ENCODE results near the gene PCBP3.
A peak's percentile ranks its signal among the peaks of the same experiment; 100 is the strongest.
"Not testable (repeated sequence)": the region's sequence is repeated elsewhere in the genome, so short reads cannot be mapped to it uniquely, and the experiment has no call there.

The PCBP3 gene

DNA sequence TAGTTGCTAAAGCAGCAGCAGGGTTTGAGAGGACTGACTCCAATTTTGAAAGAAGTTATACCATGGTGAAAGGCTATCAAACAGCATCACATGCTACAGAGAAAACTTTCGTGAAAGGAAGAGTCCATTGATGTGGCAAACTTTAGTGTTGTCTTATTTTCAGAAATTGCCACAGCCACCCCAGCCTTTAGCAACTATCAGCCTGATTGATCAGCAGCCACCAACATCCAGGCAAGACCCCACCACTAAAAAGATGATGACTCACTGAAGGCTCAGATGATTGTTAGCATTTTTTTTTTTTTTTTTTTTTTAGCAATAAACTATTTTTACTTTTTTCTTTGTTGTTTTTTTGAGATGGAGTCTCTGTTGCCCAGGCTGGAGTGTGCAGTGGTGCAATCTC, 35.3 kb downstream of the PCBP3 start:
- not testable (repeated sequence) for DNase-seq

DNA sequence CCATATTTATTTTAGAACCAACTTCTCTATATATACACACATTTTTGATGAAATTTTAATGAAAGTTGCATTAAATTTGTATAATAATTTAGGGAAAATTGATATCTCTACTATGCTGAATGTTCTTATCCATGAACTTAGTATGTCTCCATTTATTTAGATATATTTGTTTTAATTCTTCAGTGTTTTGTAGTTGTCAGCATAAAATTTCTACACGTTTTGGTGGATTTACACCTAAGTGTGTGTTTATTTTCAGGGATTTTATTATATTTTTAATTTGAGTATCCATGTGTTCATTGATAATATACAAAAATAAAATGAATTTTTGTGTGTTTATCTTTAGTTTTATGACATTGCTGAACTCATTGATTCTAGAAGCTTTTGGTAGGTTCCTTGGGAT, 36.7 kb downstream of the PCBP3 start:
- no peak for DNase-seq

DNA sequence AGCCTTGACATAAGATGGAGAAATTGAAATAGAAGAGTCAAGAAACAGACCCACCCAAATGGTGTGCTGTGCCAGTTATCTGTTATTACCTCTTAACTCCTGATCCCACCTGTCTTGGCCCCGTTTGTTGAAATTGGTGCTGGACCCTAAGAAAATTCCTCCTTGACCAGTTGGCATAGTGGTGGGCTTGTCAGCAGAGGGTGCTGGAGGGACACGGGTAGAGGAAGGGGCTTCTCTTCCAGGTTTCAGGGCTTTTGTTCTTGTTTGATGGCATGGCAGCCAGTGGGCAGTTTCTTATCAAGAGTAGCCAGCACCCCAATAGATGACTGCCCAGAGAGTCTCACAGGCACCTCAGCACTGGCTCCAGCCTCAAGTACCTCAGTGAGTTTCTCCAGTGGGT, 51.6 kb downstream of the PCBP3 start:
- no peak for DNase-seq

DNA sequence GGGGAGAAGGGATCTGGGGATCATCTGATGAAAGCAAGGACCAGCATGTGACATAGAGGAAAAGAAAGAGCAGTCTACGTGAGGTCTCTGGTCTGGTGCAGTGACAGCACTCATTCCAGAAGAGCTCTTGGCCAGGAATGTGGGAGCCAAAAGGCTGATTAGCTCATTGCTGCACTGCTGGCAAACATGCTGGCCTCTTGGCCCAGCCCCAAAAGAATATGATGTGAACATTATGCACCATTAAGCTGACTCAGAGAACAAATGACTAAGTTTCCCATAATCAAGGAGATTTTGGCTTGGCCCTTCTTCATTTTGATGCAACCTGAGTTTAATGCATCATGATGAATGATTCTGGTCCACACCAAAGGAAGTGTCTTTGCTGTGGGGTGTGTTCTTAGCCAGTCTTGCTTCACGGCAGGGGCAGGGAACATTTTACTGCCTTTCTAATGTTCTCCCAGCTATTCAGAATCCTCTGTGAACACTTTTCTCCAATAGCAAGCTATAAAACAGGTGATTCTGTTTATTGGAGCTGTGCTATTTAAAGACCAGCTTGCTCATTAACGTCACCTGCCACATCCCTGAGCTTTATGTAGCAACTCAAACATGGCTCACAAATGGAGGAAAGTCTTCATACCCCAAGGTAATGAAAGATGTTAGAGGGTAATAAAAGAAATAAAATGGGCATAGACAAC, 55.1 kb downstream of the PCBP3 start:
- no peak for DNase-seq

DNA sequence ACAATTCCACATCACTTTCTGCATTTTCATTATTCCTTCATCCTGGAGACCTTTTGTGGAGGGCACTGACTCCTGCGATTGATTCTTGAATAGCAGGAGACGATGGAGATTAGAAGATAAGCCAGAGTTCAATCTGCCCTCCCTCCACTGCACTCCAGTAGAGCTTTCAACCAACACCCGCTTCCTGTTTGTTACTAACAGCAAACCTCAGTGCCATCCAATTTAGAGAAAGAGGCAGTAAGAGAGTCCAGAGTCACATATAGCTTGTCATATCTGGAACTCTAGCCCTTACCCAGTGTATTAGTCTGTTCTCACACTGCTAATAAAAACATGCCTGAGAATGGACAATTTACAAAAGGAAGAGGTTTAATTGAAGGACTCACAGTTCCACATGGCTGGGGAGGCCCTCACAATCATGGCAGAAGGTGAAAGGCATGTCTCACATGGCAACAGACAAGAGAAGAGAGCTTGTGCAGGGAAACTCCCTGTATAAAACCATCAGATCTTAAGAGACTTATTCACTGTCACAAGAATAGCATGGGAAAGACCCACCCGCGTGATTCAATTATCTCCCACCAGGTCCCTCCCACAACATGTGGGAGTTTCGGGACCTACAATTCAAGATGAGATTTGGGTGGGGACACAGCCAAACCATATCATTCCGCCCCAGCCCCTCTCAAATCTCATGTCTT, 55.9 kb downstream of the PCBP3 start:
- no peak for DNase-seq

DNA sequence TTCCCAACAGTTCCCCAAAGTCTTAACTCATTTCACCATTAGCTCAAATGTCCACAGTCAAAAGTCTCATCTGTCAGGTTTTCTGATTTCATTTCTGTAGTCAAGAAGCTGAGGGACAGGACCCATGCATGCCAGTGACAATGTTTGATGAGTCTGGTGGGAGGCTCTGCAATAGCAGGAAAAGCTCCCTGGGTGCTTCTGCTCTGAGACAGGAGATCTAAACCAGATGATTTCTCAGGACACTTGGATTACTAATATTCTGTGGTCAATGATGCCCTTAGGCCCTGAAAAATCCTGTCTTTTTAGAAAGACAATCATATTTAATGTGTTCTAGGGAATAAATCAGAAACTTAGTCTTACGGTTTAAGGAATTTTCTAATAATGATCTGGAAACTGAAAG, 56.4 kb downstream of the PCBP3 start:
- no peak for DNase-seq

DNA sequence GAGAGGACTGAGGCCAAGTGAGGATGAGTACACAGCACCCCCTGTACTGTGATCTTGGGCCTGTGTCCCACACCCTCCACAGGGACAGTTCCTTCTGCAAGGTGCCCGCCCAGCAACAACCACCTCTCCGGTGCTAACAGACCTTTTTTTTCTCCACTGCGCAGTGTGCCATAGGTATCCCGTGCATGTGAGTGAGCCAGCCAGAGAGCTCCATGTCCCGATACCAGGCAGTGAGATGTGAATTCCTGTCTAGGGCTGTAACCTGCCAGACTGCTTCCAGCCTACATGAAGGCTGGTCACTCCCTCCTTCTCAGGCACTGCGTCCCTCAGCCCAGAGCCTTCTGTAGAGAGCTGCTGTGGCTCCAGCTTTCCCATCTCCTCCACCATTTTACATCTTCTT, 56.9 kb downstream of the PCBP3 start:
- no peak for DNase-seq

DNA sequence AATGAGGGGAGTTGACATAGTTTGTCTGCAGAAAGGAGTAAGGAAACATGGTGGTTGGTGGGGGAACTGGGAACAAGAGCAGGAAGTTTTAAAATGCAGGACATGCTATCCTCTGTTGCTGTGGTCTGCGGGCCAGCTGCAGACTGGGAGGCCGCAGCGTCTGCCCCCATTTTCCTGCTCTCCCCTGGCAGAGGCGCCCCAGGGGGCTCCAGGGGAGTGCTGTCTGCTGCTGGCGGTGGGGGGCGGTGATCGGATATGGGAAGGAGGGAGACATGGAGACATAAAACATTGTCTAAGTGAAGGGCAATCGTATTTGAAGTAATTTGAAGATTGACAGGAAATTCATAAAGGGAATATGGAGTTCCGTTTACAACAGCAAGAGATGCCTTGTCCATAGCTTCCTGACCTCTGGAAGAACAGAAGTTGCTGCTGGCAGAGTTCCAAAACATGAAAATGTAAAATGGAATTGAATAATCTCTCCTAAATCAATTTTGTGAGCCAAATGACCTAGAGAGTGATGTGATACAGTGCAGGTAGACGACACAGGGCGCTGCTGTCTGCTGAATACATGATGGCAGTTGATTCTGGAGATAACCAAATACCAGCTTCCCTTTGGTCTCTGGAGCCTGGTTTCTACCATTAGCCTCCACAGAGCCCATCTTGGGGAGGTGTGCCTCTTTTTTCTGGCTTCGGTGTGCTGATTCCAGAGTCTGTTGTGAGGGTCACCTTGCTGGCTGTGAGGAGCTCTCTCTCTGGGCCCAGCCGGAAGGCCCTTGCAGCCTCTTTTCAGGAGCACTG, 61.0 kb downstream of the PCBP3 start:
- DNase-seq = no peak

DNA sequence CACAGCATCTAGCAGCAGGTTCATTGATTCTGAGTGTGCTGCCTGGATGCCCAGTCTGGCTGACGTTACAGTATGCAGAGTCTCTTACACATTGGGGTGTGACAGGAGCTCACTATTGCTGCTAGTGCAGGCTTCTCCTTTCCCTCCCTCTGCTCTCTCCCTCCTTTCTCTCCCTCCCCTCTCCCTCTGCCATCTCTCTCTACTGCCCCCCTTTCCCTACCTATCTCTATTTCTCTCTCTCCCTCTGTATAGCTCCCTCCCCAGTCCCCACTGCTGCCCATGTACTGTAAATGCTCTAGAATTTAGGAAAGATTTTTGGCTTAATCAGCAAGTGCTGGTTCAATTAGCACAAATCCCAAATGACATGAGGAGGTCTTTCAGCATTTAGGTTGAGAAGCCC, 62.8 kb downstream of the PCBP3 start:
- no peak for DNase-seq

DNA sequence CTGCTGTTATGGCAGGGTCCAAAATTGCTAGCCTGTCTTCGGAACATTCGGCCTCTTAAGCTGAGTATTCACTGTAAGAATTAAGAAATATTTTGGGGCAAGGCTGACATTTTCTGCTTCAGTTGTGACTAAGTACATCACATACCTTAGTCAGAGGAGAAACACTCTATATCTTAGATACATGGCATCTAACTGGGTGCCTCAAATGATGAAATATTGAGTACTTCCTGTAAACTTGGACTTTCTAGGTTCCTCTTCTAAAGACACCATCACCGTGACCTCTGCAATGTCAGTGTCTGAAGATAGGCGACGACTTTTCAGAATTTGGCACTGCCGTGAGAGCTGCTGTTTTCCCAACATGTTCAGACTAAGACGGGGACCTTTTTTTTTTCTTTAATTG, 65.6 kb downstream of the PCBP3 start:
- DNase-seq = no peak

DNA sequence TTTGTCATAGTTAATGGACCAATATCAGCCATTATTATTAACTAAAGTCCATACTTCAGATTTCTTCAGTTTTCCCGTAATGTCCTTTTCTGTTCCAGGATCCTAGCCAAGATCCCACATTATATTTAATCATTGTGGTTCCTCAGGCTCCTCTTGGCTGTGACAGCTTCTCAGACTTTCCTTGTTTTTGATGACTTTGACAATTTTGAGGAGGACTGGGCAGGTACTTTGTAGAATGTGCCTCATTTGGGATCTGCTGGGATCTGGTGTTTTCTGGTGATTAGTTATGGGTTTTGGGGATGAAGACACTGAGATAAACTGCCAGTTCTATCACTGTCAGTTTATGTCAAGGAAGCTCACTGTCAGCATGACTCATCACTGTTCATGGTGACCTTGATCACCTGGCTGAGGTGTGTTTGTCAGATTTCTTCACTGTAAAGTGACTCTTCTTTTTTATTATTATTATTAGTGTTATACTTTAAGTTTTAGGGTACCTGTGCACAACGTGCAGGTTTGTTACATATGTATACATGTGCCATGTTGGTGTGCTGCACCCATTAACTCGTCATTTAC, 66.3 kb downstream of the PCBP3 start:
- no peak for DNase-seq

DNA sequence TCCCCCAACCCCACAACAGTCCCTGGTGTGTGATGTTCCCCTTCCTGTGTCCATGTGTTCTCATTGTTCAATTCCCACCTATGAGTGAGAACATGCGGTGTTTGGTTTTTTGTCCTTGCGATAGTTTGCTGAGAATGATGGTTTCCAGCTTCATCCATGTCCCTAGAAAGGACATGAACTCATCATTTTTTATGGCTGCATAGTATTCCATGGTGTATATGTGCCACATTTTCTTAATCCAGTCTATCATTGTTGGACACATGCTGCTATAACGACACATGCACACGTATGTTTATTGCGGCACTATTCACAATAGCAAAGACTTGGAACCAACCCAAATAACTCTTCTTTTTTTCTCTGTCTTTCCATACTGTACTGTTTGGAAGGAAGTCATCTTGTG, 66.8 kb downstream of the PCBP3 start:
- DNase-seq = not testable (repeated sequence)

DNA sequence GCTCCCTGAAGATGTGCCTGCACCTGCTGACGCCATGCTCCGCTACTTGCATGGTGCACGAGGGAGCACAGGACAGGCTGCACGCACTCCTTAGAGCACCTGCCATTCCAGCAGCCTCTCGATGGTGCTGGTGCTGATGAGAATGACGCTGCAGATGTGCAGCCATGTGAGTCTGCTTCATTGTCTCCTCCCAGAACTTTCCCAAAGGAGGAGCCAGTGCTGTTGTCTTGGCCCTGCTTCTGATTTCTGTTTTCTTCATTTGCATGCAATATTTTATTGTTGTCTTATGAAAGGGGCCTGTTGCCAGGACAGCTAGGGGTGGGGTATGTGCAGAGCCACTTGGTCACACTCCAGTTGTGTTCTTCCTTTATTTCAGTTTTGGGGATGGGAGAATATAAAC, 70.1 kb downstream of the PCBP3 start:
- no peak for DNase-seq

DNA sequence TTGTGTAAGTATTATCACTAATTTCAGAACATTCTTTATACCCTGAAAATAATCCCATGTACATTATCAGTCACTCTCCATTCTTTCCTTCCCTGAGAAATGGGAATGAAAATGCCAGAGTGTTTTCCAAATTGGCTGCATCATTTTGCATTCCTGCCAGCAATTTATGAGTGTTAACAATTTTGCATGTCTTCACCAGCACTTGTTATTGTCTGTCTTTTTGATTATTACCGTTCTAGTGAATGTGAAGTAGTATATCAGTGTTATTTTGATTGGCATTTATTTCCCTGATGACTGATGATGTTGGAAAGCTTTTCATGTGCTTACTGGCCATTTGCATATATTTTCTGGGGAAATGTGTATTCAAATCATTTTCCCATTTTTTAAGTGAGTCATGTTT, 71.9 kb downstream of the PCBP3 start:
- DNase-seq = no peak

DNA sequence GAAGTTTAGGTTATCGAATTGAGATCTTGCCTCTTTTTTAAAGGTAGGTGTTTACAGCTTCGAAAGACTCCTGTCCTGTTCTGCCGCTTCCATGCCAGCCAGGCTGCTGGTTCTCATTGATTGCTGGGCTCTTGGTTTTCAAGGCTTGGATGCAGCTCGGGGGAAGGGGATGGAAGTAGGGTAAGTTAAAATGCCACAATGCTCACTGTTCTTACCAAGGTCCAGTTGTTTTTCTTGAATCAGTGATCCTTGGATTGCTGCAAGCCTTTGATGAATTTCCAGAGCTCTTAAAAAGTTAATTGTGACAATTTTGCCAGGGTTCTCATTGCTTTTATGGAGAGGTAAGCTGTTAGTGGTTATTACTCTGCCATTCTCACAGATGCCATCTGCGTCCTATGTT, 74.9 kb downstream of the PCBP3 start:
- no peak for DNase-seq

DNA sequence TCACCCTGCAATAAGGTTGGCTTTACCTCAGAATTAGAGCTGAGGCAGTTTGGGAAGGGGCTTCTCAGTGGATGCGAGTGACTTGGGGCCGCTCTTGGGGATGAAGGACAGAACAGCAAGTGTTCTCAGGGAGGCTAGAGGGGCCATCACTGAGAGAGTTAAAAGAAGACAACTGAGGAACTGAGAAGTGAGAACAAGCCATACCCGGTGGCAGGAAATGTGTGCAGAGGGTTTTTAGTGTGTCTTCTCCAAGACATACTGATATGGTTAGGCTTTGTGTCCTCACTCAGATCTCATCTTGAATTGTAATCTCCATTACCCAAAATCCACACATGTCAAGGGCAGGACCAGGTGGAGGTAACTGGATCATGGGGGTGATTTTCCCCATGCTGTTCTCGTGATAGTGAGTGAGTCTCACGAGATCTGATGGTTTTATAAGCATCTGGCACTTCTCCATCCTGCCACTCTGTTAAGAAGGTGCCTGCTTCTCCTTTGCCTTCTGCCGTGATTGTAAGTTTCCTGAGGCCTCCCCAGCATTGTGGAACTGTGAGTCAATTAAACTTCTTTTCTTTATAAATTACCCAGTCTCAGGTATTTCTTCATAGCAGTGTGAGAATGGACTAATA, 75.8 kb downstream of the PCBP3 start:
- DNase-seq = no peak

DNA sequence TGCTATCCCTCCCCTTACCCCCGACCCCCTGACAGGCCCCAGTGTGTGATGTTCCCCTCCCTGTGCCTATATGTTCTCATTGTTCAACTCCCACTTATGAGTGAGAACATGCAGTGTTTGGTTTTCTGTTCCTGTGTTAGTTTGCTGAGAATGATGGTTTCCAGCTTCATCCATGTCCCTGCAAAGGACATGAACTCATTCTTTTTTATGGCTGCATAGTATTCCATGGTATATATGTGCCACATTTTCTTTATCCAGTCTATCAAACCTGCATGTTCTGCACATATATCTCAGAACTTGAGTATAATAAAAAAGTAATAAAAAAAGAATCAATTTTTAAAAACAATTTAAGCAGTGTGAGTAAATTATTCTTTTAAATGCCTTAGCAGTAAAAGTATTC, 76.7 kb downstream of the PCBP3 start:
- not testable (repeated sequence) for DNase-seq

DNA sequence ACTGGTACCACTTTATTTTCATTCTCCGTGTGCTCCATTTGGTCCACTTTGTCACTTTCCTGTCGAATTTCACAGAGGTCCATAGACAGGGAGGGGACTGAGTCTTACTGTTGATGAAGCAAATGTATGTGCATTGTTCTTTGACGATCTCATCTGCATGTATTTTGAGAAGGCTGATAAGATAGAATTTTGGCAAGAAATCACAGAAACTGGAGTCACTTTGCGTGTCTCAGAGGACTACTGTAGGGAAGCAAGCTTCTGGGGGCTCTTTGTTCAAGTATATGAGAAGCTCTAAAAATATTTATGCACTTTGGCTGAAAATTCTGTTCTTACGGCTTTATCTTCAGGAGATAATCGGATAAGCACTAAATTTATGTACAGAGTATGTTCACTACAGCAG, 78.1 kb downstream of the PCBP3 start:
- no peak for DNase-seq

DNA sequence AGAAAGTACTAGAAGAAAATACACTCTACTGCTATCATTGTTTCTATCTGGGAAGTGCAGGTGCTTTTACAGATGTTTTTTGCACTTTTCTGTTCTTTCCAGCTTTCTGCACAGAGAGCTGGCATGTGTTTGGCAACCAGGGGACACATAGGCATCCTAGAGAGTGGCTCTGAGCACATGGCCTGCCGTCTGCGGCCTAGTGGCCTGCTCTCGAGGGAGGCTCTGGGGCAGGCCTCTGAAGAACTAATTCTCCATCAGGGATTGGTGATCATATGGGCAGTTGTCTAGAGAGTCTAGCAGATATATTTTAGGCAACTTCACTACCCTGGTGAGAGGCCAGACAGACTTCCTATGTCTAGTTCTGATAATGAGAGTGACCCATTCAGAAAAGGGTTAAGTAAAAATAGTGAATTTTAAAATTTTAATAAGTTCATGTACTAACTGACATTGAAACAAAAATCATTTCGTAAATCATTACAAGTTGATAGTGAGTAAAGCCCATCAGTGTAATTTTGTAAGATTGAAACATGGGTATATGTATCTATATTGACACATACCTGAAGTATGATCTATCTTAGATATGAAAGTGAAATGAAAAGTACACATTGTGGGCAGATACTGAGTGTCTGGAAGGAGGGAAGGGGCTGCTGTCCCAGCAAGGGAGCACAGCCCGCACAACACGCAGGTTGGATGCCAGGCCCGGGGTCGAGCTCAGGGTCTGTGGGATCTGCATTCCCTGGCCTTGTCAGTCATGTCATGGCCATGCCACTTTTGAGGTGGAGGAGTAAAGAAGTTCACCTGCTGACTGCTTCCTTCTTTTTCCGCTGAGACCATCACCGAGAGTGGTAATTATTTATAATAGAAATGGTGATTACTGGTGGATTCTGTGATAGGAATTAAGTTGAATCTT, 79.8 kb downstream of the PCBP3 start:
- DNase-seq = no peak

DNA sequence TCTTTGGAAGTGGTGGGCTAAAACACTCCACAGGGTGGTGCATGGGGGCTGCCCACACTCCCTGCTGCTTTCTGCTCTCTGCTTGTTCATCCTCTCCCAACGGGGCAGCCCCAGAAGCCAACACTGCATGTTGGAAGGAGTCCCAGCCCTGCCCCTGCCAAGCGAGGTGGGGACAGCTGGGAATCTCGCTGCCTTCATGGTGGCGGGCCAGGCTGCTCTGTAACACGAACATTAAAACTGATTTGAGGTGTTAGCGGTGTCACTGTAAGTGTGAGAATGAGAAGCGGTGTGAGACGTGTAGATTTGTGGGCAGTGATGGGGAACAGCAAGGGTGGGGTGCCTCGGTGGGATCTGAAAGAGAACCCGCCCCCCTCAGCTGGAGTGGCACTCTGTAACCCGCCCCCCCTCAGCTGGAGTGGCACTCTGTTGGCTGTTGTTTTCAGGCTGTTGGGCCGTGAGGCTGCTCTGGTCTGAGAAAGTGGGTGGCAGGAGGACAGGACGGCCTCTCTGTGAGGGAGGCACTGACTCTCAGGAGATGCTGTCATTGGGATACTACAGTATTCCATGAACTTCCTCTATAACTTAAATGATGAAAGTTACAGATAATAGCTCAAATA, 80.9 kb downstream of the PCBP3 start:
- DNase-seq = peak in 15 of 56 donors; percentile 13 to 46 (median 33)
